ENCODE measurements around the gene CMTM8.

DNA sequence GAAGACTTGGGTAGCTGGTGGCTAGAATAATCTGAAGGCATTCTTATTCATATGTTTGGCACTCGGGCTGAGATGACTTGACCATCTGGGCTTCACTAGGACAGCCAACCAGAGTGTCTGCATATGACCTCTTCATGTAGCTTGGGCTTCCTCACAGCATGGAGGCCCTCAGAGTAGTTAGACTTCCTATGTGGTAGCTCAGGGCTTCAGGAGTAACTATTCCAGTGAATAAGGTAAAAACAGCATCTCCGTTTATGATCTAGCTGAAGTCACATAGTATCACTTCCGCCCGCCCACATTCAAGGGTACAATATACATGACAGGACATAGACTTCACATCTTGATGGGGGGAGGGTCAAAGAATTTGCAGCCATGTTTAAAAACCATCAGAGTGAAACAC lies 18.9 kb upstream of the CMTM8 start:
- no peak for TF ChIP-seq YY1 (IDR thresholded peaks at IDR 0.05; ENCODE audit: low read depth, low read length)
- TF ChIP-seq EP300 (IDR thresholded peaks at IDR 0.05; ENCODE audit: borderline replicate concordance in 1 of 2, low read depth in 2 of 2, low read length in 2 of 2): no peak
- TF ChIP-seq ZNF274 (IDR thresholded peaks at IDR 0.05; ENCODE audit: borderline replicate concordance, extremely low read depth, low read length): no peak
- TF ChIP-seq, protein P1, sequence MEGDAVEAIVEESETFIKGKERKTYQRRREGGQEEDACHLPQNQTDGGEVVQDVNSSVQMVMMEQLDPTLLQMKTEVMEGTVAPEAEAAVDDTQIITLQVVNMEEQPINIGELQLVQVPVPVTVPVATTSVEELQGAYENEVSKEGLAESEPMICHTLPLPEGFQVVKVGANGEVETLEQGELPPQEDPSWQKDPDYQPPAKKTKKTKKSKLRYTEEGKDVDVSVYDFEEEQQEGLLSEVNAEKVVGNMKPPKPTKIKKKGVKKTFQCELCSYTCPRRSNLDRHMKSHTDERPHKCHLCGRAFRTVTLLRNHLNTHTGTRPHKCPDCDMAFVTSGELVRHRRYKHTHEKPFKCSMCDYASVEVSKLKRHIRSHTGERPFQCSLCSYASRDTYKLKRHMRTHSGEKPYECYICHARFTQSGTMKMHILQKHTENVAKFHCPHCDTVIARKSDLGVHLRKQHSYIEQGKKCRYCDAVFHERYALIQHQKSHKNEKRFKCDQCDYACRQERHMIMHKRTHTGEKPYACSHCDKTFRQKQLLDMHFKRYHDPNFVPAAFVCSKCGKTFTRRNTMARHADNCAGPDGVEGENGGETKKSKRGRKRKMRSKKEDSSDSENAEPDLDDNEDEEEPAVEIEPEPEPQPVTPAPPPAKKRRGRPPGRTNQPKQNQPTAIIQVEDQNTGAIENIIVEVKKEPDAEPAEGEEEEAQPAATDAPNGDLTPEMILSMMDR (IDR thresholded peaks at IDR 0.05; ENCODE audit: control extremely low read depth in 1 of 3, insufficient read depth in 1 of 3, low read depth in 1 of 3, low read length in 3 of 3): no peak
